Heart left ventricle (tissue), 13 donors: ENCODE data around the gene HIP1.
"Not testable (repeated sequence)": the region's sequence is repeated elsewhere in the genome, so short reads cannot be mapped to it uniquely, and the experiment has no call there.

Experiments
- CTCF ChIP-seq, 12 donors: fragments of 200-600 bp; sonication (generic) in 4 of 12; IDR thresholded peaks; one replicate each; pipeline versions ENCODE4 v1.5.0 to v1.8.0; 2018 to 2022; ENCODE audit warnings: antibody characterized with exemption in 12 of 12, mild to moderate bottlenecking in 5 of 12
- POLR2A ChIP-seq, 2 donors: fragments of 450-650 bp; IDR thresholded peaks; one replicate each; pipeline ENCODE4 v1.6.1; 2017; ENCODE audit warnings: antibody characterized with exemption in 2 of 2, mild to moderate bottlenecking in 2 of 2, moderate library complexity in 2 of 2
- donor health status: ischemic (EF 13 %, LVEDD 7.1; RV severe dilation, severe dysfunction).
- donor health status: DM: no; HTN: yes; CAD: no.
- donor health status: DM: no; HTN: no; CAD: no.
- donor health status: ischemic (EF 25% LVEDD 6.9; RV normal size, moderate dysfunction).
- donor health status: ischemic (EF 25% LVEDD 5.7; RV mildly dilated, moderate dysfunction).
- donor health status: ischemic (EF 35%, LVEDD 5.7; RV mildly dilated, moderate dysfunction).
- donor health status: nonischemic (EF 11% LVEDD 7.7; RV severe dilation, severe dysfunction).
- donor health status: DM: yes; HTN: yes; CAD: no.
- donor health status: PGD.
- donor health status: ischemic (EF 29% LVEDD 5.4; RV normal size, mild dysfunction).
- donor health status: nonischemic (EF 23%, LVEDD 6.1; RV moderate dilation, normal function).

- not testable (repeated sequence) for TF ChIP-seq CTCF, POLR2A (IDR thresholded peaks at IDR 0.05)
Observed at GRCh38 chr7:75518842-75519241, 219.9 kb downstream of the HIP1 start.
